Central memory CD4-positive, alpha-beta T cell (primary cell): ENCODE data around the gene THRA.

Source experiments
- DNase-seq: peaks from one replicate; pipeline ENCODE4 v3.0.0; 2022

Gene THRA

DNA sequence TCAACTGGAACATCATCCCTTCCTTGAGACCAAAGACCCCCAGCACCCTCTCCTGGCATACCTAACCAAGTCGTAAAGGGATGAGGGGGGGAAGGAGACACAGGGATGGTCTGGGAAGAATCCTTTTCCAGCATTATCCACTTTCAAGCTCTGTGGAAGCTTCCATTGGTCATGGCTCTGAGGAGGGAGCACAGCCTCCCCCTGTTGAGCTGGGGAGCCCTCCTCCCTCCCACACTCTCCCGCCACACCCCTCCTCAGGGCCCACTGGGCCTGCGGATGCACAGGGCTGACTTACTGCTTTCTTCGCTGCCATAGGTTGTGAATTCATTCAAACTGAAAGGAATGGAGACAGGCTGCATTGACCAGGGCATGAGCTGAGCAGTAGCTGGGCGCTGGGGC, 35.2 kb upstream of the THRA start:
- no peak for DNase-seq

DNA sequence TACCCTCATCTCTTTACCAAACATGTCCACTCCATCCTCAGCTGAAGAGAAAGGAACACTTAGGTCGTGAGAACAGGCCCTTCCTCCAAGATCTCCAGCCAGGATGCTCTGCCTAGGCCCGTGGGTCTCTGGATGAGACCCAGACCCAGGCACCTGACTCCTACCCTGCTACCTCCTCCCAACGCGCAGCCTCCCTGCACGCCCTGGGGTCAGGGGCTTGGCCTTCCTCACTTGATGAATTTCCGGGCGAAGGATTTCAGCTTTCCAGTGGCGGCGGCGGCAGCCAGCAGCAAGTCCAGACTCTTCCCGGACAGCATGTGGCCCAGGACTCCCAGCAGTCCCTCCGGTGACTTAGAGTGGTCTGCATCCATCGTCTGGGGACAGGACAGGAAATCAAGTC, 34.2 kb upstream of the THRA start:
- no peak for DNase-seq

DNA sequence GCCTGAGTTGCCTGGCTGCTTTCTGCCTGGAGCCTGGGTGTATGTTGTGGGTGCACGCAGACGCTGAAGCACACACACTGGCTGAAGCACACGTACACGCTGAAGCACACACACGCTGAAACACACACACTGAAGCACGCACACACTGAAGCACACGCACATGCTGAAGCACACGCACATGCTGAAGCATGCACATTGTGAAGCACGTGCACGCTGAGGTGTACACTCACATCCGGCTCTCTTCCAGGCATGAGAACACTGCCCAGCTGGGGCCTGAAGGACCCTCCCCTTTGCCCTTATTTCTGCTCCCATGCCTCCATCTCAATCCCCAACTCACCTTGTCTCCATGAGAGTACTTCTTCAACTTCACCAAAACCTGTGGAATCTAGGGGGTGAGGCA, 31.1 kb upstream of the THRA start:
- DNase-seq = no peak

DNA sequence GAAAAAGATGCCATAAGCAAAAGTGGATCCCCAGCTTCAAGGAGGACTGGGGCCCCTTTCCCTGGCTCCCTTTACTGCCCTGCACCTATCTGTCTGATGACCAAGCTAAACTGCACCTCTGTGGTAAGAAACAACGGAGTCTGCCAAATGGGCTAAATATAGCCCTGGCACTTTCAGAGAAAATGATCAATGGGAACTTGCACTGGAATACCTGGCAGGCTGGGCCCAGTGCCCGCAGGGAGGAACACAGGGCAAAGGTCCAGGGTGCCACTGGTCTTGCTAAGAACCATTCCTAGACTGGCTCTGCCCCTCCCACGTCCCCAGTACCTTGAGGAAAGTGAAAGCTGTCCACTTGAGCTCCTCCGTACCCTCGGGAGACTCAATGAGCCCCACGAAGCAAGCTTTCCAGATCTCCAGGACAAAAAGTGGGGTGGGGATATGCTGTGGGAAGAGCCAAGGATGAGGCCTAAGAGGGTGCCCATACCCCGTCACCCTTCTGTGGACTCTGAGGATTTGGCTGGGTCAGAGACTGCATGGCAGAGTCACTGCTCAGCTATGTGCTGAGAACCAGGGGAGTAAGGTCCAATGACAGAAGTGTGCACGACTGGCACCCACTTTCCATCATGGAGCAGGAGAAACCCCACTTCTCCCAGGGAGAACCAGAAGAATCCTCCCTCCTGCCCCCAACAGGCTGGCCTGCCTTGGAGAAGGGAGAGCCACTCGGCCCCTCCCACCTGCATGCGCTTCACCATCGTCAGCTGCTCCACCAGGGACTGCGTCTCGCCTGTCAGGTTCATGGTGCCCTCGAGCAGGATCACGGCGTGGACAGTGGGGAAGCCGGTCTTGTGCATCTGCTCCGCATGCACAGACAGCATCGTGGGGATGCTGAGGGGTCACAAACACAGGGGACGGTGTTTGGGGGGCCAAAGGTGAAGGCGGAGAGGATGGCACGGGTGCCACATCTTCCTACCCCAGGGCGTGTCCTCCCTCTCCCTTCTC, 30.1 kb upstream of the THRA start:
- no peak for DNase-seq

DNA sequence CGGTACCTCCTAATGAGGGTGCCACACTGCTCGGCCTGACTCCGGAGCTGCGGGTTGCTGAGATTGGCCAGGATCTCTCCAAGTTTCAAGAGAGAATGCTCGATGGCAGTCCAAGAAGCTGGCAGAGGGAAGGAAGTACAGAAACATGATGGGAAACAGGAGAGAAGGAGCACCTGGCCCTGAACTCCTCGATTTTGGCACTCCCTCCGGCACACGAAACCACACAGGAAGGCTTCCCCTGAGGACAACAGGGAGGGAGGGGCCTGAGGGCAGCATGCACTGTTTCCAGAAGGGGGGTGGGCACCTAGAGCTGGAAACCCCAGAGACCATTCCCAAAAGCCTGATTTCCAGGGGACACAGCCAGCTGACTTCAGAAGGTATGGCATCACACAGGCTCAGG, 29.4 kb upstream of the THRA start:
- no peak for DNase-seq

DNA sequence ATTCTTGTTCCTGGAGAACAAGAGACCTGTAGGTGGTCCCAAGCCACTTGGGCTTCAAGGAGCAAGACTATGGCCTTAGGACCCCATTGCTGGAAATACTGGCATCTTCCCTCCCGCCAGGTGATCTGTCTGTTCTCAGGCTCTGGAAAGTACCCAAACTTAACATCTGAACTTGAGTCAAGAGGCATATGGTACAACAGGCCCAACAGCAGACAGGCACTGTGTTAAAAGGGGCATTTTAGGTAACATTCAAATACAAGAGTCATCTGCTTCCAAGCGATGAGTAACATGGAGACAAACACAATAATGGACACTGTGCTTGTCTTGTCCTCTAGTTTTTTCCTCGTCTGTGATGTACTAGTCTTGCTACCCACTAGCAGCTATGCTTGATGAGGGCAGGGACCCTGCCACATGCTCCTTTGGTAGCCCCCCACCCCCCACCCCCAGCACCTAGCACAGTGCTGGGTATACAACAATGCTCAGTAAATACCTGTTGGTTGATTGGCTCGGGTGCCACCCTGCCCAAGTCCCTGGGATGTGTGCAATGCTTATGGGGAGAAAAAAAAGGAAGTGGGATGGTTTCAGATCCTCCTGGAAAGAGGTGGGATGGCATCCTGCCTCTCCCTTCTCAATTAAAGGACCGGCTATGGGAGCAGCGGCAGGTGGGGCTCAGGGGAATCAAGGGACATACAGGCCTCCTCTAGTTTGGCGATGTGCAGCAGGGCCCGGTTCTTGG, 28.2 kb upstream of the THRA start:
- no peak for DNase-seq

DNA sequence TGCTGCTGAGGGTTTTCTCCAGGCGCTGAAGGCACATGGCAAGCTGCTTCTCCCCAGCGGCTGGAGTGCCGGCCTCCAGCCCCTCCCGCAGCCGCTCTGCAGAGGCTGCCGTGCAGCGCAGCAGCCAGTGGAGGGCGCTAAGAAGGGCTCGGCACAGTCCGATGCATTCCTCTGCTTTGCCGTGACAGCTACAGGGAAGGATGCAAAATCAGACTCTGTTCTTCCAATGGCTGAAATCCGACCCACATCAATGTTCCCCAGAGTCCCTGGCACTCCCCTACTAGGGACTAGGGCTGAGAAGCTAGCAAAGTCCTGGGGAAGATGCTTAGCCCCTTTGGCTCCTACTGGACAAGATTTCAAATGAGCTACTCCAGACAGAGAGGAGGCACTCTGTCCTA, 27.6 kb upstream of the THRA start:
- no peak for DNase-seq

DNA sequence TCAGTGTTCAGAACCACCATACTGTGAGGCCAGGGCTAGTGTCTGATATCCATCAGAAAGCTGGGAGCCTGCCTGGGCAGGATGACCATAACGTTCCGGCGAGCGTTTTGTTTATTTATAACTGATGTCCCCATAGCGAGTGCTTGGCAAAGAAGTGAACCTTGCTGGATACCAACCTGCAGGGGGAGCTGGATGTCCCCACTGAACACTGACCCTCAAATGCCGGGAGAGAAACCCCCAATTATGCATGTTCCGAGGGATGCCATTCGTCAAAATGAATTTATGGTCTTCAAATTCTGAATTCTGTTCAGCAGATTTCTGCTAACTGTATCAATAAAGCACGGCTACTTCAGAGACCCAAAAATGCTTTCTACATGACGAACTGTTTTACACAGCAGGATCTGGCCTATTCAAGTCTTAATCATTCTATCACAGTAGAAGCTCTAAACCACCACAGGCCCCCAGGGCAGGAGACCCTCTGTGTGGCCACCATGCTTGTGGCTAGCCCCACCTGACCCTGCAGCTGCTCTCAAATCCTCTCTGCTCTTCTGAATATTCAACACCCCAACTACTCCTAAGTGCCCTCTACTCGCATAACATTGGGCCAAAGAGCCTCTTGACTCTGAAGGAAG, 23.8 kb upstream of the THRA start:
- DNase-seq = no peak

DNA sequence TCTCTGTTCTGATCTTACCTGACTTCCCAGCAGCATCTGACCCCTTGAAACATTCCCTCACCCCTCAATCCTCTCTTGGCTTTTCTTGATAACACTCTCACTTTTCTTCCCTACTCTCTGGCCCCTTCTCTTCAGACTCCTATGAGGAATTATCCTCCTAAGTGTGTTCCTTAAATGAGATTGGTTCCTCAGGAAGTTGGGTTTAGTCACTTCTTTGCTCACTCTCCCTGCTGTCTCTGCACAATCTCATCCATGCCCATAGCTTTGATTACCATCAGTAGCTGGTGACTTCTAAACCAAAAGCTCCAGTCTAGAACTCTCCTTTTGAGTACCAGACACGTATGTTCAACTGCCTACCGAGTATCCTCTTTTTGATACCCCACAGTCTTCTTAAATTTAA, 21.6 kb upstream of the THRA start:
- no peak for DNase-seq

DNA sequence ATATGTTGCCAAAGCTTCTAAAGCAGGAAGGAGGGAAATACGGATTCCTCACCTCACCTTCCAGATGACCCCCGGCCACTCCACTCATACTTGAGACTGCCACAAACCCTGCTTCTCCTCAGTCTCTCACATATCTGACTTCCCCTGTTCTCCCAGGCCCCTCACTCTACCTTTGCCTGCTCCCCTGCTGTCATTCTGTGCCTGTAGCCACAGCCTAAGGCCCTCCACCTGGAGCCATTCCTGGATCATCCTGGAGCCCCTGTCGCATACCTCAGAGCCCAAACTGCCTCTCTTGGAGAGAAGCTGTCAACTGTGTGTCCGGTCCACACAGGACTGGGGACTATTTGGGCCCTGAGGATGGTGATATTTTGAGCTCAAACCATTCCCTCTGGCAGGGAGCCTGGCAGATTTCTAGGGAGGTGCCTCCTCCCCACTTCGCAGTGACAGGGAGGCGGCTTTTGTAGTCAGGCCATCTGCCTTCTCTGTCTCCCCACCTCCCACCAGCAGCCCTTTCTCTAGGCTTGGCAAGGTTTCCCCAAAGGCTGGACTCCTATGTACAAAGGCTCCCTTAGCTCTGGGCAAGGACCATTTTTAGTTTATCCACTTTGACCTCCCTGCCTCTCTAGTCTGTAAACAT, 6.3 kb upstream of the THRA start:
- DNase-seq = no peak

DNA sequence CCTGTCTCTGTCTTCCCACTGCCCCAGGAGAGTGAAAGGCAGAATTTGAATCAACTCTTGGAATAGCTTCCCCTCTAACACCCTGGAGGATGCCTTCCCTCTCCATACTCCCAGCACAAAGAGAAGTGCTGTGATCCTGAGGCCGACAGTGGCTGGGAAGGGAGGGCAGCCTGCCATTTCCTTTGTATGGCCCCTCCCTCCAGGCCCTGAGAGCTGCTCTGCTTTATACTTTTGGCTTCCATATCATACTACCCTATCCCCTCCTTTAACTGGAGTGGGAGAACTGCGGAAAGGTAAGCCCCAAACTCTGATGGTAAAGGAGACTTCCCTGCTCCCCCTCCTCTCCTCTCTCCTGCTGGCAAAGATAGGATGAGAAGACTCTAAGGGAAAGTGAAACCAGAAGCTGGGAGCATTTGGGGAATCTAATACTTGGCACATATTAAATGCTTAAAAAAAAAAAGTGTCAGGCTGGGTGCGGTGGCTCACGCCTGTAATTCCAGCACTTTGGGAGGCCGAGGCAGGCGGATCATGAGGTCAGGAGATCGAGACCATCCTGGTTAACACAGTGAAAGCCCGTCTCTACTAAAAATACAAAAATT, 4.5 kb upstream of the THRA start:
- DNase-seq = no peak

DNA sequence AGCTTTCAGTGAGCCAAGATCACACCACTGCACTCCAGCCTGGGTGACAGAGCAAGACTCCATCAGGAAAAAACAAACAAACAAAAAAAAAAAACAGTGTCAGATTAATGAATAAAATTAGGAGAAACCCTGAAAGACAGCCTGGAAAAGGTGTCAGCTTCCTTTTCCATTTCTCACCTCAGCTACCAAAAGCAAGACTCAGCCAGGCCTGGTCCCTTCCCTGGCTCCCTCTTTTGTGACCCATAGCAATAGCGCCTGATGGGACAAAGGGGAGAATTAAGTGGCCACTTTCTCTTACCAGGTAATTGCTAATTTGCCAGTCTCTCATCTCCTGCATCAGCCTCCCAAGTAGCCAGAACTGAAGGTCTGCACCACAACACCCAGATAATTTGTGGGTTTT, 3.9 kb upstream of the THRA start:
- DNase-seq = no peak

DNA sequence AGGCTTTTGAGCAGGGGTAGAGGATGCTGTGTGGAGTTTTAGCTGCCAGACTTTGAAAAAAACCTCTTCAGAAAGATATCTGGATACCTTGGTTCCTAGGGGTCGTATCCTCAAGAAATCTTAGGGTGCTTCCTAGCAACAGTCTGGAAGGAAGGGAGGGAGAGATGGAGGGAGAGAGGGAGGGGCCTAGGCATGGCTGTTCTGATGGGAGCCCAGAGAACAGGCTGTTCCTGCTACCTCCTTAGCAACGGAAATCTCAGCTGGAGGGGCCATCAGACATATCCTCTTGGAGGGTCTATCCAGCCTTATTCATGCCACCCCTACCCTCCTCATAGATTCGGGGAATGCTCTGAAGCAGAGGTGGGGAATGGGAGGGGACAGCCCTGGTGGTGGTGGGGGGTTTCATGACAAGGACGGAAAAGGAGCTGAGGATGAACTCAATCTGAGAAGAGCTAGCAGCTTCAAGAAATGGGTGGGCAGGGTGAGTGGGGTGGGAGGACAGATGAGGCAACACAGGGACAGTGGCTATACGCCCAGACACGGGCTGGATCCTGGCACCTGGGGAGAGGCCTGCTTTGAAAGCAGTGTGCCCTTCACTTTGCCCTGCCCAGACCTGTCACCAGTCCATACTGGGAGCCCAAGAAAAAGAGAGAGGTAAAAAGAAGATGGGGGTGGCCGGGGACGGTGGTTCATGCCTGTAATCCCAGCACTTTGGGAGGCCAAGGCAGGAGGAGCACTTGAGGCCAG, 2.9 kb upstream of the THRA start:
- no peak for DNase-seq

DNA sequence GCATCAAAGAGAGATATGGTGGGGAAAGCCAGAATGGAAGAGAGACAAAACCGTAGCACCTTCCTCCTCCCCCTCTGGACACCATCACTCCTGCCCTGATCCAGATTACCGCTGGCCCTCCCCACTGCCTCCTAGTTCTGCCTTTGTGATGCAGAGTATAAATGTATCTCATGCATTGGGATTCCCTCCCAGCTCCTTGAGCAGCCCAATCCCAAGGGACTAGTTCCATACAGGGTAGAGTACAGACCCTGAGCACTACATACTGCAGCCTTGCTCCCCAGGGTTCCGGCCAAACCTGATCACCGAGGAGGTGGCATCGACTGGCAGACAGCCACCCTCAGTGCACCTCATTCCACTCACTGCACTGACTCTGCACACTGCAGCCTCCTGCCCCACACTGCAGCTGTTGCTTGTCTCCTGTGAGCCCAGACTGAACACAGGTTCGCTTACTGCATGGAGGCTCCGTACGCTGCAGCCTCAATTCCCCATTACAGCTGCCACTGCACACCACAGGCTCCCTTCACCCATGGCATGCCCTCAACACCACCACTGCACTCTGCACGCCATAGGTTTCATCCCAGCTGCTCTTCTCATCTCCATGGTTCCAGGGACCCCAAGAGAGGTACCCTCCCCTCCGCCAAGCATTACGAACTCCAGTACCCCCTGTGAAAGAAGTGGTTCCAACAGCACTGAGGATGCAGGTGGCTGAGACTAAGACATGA, 1.7 kb upstream of the THRA start:
- no peak for DNase-seq

DNA sequence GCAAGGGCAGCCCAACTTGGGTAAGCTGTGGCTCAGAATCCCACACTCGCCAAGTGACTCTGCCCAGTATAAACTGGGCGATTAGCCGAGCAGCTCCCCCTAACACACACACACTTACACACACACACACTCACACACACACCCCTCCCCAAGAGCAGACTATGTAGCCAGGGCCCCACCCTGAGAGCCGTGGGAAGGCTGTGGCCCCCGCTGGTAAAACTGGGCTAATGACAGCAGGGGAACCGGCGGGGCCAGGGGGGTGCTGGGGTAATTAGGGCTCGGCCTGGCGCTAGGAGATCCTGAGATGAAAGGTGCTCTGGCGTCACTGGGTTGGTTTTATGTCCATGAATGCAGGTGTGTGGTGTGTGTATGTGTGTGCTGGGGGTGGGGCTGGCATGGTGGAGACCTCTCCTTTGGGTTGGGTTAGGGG, 1.1 kb upstream of the THRA start:
- no peak for DNase-seq

DNA sequence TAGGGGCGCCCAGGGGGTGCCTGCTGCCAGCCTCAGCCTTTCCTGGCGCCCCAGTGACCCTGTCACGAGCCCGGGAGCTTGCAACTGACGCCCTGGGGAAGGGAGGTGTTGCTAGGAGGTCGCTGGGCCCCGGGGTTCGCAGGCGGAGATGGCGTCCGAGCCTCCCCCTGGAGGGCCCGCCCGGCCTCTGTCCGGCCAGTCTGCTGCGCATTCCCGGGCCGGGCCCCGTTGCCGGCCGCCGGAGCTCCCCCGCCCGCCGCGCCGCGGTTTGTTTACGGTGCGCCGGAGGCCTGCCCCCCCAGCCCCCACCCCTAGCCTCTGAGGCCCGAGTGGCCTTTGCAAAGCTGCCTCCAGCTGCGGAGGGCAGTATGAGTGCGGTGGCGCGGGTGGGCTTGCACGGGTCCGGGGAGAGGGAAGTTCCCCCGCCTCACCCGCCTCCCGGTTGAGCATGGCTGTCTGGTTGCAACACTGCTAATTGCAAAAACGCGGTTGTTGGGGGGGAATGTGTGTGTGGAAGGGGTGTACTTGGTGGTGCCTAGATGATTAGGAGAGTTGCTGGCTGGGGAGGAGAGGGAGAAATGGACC, 514 bp downstream of the THRA start:
- DNase-seq = peak; percentile 20

DNA sequence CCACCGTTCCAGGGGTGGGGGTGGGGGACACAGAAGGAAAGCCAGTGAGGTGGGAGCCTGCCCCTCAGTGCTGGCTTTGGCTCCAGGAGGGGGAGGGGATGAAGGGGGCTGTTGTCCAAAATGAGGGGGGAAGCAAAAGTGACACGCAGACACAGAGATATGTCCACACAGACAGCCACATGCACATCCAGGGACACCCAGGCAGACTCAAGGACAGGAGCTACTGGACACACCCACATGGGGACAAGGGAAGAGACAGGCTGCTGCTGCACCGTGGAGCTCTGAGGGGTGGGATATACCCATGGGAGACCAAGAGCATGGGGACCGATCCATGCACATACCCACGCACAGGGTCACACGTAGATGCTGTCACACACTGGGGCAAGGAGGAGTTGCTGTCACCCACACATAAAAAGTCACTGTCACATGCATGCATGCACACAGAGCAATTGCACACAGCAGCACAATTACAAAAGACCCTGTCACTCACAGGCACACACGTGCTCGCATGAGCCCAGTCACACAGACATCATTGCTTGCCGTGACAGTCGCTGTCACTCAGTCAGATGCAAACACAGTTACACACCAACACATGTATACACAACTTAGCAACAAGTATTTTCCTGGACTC, 1.3 kb downstream of the THRA start:
- no peak for DNase-seq

DNA sequence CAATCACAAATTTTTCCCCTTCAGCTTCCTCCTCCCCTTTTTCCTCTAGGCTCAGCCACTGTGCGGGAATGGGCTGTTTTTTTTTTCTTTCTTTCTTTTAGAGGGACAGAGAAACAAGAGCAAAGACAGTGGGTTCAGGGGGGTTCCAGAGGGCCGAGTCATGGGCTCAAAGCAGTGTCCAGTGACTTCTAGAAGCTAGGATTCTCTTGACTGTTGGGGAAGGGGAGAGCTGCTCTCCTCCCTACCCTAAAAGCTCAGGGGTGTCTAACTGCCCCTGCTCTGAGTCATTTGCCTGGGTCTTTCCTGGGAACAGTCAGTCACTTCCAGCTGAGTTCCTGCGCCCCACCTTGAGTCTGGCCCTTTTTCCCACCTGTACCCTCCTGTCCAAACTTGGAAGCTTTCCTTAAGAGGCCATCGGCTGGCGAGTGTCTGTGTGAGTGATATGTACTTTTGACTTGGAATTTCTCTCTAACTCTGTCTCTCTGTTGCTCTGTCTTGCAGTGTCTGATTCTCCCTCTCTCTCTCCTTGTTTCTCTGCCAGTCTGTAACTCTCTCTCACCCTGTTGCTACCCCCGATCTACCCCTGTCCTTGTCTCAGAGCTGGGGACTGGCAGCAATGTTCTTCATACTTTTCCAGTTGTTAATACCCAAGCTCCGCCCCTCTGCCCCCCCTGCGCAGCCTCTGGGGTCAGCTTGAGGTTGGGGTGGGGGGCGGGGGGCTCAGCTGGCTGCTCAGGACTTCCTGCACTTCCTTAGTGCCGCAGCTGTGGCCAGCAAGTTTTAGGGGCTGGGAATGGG, 2.4 kb downstream of the THRA start:
- DNase-seq = no peak

DNA sequence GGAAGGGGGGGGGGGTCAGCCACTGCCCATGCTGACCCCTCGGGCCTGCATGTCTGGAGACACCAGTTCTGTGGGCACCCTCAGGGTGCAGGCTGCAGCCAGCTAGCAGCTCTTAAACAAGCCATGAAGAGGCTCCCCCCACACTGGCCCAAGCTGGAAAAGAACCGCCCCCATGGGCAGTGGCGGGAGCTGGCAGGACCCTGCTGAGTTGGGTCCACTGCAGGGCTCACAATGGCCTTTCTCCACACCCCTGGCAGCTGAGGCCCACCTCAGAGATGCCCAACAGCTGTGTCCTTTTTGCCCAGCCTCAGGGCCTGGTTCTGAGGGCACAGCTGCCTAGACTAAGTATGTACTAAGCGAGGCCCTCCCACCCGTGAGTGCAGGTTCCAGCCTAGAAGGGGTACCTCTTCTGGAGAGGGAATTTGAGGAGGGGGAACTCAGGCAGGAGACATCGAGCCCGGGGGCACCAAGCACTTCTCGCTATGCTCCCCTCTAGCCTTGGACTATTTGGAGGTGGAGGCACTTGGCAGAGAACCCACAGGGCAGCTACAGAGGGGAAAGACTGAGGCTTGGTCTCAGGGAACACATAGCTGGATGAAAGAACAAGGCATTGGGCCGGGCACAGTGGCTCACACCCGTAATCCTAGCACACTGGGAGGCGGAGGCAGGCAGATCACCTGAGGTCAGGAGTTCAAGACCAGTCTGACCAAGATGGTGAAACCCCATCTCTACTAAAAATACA, 3.2 kb downstream of the THRA start:
- no peak for DNase-seq
